Activated CD4-positive, alpha-beta T cell treated with anti-CD3 and anti-CD28 coated beads, Interleukin-2, amount 50 U/mL, for 48 hours (primary cell): ENCODE results near the gene ELAVL2.
A peak's percentile ranks its signal among the peaks of the same experiment; 100 is the strongest.

Experiments used
- DNase-seq, 2 experiments: peaks; one replicate each; pipeline ENCODE4 v3.0.0-alpha.2; 2020

Gene ELAVL2

DNA sequence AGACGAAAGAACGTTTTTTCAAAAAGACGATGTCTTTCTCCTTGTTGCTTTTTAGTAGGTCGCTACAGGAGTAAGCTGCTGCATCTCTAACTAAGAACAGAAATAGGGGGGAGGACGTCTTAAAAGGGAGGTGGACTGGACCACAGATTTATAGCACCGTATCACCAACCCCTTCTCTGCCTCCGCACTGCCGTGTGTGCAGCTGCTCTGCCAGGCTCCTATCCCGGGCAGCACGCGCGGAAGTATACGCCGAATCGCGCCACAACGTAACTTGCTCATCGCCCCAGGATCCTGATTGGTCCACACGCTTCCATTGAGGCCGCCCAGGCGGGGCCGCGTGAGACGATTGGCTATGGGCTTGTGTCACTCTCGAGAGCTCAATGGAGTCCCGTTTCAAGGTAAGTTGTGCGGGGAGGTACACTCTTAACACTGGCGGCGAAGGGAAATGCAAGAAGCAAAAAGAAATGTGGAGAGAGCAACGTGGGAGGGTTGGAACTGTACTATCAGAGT, at the start of gene ELAVL2:
ELAVL2 (minus strand) TSS at position 121 of the 510 bp plus-strand sequence. CDS start 64,006 bp downstream, outside the sequence.
- DNase-seq = peak; percentile 12 to 22

DNA sequence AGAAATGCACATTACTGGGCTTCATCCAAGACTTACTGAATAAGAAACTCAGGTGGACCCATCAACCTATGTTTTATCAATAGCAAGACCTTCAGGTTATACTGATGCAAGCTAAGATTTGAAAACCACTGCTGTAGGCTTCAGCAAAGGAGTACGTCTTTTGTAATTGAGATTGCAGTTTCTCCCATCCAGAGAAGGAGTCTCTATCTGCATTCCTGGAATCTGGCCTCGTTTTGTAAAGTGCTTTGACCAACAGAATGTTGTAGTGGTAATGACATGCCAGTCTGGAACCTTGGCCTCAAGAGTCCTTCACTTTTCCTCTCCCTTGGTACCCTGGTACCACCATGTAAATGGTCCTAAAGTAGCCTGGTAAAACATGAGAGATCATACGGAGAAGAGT, 32.2 kb upstream of the ELAVL2 start:
- DNase-seq = no peak

GRCh38 chr9:23855873-23856604, 30.0 kb upstream of the ELAVL2 start:
- DNase-seq = no peak

DNA sequence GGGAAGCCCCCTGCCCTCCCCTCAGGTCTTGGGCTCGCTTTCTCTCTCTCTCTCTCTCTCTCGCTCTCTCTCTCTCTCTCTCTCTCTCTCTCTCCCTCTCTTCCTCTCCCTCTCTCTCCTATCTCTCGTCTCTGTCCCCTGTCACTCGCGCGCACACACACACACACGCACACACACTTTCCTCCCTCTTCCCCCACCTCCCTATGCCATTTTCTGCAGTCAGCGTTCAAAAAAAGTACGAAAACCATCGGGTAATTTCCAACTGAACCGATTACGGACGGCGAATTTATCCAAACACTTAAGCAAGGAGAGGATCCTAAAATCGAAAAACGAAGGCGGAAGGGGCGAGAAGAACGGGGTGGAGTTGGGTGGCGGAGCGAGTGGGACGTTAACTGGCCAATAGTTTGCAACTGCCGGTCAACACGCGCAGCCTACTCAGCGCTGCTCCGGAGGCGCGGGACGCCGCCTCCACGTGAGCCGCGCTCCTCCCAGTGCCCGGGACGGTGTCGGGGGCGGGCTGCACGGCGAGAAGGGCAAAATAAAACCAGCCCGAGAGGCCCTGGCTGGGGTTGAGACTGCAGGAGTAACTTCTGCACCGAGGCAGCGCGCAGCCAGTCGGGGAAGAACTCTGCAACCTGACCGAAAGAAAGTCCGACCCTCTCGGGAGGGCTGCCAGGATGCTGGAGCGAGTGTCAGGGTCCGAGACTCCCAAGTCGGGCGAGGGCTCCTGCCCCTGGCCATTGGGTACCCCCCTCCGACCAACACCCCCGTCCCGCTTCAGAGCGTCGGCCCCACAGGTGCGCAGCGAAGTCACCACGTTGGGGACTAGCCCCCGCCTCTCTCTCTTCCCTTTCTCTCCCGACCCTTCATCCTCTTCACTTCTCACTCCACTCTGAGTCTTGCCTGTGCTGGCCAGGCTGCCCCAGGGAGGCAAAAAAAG, 24.9 kb upstream of the ELAVL2 start:
- DNase-seq = no peak

DNA sequence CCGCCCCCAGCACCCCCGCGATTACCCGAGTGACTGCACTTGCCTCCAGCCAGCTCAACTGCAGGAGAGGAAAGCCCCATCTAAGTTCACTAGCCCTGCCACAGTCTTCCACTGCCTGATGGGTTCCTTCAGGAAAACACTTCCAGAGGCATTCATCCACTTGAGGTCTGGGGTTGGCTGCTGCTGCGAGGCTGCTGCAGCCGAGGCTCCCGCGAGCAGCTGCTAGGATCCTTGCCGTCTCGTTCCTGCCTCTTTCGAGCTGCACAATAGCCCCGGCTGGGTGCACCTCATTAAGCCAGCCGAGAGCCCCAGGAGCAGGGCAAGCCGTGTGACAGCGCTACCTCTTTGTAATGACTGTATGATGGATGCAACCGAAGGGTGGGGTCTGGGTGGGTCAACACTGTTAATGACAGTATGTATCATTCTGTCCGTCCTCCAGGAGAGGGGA, 24.2 kb upstream of the ELAVL2 start:
- DNase-seq = no peak

DNA sequence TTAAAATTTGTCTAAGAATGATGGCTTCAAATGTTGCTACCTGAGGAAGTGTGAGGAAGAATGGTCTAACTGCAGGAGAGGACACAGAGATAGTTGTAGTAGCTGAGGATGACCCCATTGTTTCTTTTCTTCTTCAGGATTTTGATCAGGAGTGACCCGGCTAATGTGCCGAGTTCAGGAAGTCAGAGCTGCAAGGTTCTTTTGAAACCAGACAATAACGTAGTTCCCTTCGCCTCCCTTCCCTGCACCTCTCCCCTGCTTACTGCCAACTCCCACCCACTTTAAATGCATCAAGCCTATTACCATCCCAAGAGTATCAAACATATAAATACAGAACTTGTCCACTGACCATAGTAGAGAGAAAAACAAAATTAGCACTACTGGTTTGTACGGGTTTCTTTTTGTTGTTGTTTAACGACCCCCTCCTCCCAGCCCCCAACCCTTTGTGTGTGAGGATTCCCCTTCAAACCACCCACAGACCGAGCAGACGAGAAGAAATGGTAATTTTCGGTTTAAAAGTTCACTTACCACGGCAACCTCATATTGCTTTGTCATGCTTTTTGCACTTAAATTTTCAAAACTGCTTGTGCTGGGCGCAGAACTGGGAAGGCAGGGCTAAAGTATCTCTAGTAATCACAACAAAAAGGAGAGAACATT, 23.5 kb upstream of the ELAVL2 start:
- no peak for DNase-seq

DNA sequence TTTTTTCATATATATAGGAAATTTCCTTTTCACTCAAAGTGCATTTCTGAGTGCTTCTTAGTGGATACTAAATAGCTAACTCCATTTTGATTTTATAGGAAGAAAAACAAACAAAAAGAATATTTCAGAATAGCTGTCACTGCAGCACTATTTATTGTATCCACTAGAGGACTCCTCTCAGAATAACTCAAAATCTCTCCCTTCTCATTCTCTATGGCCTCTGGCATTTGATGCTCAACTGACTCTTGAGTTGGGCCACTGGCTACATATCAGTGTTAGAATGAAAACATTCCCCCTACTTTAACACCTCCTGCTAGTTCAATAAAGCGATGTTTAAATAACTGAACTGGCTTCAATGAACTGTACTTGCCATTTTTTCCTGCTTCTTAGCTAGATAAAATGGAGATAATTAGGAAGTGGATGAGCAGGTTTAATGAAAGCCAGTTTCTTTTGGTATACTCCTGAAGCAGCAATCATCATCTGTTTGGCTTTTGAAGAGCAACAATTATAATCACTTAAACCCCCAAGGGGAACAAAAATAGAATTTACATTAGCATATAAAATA, 16.6 kb upstream of the ELAVL2 start:
- no peak for DNase-seq

GRCh38 chr9:23841304-23841703, 15.3 kb upstream of the ELAVL2 start:
- no peak for DNase-seq

DNA sequence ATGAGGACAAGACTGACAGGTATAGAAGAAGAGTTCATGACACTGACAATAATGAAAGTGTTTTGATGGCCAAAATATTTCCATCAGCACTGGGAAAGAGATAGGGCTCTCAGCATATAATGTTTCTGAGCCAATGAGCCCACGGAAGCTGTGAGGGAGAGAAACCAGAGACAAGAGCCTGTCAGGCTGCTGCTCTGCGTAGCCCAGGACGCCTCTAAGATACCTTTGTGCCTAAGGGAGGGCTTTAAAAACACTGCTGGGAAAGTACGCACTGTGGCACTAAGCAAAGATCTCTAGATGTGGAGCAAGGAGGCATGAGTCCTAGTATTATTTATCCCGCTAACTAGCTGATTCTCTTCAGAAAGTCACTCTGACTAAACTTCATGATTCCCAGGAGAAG, 11.0 kb upstream of the ELAVL2 start:
- DNase-seq = no peak

DNA sequence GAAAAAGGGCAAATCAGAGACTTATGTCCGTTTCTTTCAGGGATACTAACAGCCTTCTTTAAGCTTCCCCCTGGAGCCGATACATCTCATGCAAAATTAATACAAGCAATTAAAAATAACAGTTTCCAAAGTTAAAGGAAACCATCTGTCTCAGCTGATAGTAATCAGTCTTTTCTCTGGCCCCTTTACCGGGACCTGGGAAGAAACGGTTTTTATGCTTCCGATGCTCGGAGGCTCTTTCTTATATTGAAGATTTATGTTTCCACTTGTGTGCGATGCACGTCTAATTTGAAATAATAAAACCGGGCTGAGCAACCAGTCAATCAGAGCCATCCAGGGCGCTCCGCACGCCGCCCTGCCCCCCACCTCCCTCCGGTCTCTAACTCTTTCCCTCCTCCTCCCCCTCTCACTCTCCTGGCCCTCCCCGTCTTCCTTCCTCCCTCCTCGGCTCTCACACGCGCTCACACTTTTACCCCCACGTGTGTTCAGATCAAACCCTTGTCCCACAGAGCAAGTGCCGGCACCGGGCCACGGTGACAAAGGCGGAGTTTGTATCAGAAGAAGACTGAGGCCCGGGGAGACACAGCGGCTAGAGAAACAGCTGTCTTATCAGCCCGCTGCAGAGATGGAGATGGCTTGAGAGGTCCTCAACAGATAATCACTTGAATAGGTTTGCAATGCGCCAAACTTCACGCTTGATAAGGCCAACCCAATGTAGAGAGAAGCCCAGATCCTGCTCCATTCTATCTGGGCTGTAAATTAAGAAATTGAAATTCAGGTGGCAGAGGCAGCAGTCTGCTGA, 5.1 kb upstream of the ELAVL2 start:
- no peak for DNase-seq

DNA sequence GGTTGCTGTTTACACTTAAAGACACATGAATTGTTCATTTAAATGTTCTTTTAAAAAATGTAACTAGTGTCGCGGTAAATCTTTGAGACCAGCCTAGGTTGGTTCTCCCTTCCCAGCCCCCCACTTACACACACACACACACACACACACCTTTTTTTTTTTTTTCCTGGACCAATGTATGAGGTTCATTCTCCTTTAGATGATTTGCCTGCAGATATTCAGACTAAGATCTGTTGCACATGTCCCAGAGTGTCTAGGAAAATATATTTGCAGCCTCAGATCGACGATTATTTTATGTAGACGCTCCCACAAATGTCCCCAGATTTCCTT, 4.4 kb upstream of the ELAVL2 start:
- no peak for DNase-seq

DNA sequence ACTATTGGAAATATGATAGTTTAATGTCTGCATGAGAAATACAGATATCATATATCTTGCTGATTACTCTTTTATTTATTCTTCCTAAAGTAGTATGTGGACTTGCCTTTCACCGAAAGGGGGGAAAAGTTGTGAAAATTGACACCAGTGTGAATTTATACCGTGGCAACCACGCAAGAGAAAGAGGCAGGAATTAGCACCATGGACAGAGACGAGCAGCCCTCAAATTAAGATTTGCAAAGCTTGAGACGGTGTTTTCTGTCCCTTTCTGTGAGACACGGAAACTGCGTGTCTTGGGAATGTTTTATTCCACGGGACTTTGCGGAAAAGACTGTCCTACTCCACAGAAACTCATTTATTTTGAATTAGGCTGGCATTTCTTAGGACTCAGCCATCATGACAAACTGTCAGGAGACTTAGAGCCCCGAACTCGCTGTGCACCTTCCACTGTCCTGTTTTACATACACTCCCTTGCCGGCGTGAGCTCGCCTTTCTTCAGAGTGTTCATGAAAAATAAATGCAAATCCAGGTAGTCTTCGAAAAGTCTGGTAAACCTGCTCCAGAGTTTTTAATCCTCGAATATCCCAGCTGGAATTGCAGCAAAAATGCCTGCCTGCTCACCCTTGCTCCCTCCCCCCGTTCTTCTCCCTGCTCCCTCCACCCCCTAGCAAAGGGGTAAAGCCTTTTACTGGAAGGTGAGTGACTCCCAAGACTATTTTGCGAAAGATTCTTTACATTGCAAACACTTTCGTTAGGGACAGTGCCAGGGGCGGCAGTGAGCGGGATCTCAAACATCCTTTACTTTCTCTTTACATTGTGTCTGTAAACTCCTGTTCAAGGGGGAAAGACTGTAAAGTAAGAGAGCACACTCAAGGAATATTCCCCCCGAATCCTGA, 3.8 kb upstream of the ELAVL2 start:
- no peak for DNase-seq

GRCh38 chr9:23825700-23826099, 340 bp downstream of the ELAVL2 start:
- no peak for DNase-seq

DNA sequence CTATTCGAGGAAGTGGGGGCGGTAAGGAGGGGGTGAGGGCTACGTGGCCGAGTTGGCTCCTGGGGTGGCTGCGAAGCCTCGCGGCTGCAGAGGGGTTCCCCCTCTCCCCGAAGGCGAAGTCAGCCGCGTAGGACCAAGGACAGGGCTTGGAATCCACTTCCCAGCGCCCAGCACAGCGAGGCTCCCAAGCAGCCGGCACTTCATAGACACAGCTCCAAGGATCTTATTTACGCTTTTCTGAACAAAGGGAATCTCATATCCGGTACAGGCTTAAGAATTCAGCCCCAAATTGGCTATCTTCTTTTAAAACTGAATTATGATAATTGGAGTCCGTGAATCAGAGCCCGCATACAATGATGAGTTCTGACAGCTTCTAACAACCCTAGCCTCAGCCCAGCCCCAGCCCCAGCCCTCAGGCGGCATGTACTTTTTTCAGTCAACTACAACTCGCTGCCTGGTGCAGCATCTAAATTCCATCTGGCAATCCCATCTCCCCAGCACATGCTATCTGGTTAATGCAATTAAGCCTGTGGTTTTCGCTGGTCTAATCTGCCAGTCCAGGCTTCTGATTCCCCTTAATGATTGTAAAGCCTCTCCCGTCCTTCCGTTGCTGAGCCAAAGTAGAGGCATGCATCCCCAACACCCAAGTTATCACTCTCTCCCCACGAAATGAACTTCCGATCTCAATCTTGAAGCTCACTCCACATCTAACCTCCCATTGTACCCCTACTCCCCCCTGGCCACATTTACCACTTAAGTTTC, 1.0 kb downstream of the ELAVL2 start:
- no peak for DNase-seq

- DNase-seq = no peak
Measured at GRCh38 chr9:23823986-23824829, 1.8 kb downstream of the ELAVL2 start.

GRCh38 chr9:23823269-23823668, 2.8 kb downstream of the ELAVL2 start:
- no peak for DNase-seq

GRCh38 chr9:23822261-23823169, 3.5 kb downstream of the ELAVL2 start:
- no peak for DNase-seq
